ENCODE data around the gene ARL5C.

Gene ARL5C

DNA sequence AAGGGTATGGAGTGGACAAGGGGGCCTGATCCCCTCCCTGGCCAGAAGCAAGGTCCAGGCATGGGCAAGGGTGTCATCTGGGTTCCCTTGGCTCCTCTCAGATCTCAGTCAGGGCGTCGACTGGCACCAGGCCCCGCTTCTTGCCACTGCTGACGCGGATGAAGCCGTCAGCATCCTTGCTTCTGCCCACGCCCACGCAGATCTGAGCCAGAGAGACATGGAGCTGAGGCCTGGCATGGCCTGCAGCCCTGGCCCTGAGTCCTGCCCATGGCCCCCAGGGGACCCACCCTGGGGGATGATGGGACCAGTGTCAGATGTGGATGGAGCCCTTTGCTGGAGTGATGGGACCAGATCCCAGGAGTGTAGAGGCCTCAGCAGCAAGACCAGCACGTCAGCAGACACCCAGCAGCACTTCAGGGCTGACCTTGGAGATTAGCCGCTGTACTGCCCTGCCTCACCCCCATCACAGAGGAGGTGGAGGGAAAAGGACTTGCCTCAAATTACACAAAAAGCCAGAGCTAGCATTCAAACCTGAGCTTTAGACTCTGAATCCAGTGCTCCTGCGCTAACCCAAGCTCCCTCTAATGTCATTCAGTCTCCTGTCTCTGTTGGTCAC is 46.3 kb upstream of the ARL5C start:
- TF ChIP-seq, protein P1, sequence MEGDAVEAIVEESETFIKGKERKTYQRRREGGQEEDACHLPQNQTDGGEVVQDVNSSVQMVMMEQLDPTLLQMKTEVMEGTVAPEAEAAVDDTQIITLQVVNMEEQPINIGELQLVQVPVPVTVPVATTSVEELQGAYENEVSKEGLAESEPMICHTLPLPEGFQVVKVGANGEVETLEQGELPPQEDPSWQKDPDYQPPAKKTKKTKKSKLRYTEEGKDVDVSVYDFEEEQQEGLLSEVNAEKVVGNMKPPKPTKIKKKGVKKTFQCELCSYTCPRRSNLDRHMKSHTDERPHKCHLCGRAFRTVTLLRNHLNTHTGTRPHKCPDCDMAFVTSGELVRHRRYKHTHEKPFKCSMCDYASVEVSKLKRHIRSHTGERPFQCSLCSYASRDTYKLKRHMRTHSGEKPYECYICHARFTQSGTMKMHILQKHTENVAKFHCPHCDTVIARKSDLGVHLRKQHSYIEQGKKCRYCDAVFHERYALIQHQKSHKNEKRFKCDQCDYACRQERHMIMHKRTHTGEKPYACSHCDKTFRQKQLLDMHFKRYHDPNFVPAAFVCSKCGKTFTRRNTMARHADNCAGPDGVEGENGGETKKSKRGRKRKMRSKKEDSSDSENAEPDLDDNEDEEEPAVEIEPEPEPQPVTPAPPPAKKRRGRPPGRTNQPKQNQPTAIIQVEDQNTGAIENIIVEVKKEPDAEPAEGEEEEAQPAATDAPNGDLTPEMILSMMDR (IDR thresholded peaks at IDR 0.05; ENCODE audit: insufficient read depth, low read length, poor library complexity, severe bottlenecking): no peak
- no peak for TF ChIP-seq EZH2phosphoT487 (conservative IDR thresholded peaks at IDR 0.05; ENCODE audit: low read length)
- Histone ChIP-seq H3K4me3 (ENCODE audit: insufficient read depth, low read length, poor library complexity, severe bottlenecking) (no peak overlapping the region), H3K9me2 (replicated peaks; ENCODE audit: insufficient read depth, low read length) (no peaks in the 10 kb centered on the region), H3K27me3 (ENCODE audit: low read length) (no peaks in the 10 kb centered on the region), H3K36me3 (ENCODE audit: low read length) (no peaks in the 10 kb centered on the region), H3K79me2 (ENCODE audit: insufficient read depth, low read length) (no peaks in the 10 kb centered on the region), H3K9me3 (ENCODE audit: insufficient read depth, low read length) (no peaks in the 10 kb centered on the region), H3K4me2 (ENCODE audit: low read depth, low read length, poor library complexity, severe bottlenecking) (no peak overlapping the region), H3K27ac (ENCODE audit: low read depth, low read length) (no peak overlapping the region), H4K20me1 (ENCODE audit: low read depth, low read length) (no peaks in the 10 kb centered on the region), H3F3A (ENCODE audit: insufficient read depth) (peaks cover 10% of the 10 kb centered on the region), H2AFZ (ENCODE audit: low read depth, low read length, severe bottlenecking) (no peak overlapping the region), H3K9ac (ENCODE audit: low read length) (no peak overlapping the region)

DNA sequence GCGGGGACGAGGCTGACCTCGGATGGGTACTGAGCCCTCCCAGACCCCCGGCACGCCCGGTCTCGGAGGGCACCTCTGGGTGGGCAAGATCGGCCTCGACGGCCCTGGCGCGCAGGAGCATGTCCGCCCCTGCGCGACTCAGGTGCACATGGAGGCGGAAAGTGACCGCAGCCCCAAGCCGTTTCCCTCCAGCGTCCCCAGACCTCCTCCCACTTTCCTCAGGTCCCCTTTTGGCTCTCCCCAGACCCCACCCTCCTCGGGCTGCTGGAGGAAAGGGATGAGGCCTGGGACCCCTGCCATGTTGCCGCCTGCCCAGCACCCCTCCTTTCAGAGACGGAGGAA is 44.1 kb upstream of the ARL5C start:
- Histone ChIP-seq H3K9me3 (ENCODE audit: insufficient read depth, low read length) (no peaks in the 10 kb centered on the region), H3F3A (ENCODE audit: insufficient read depth) (peaks cover 16% of the 10 kb centered on the region), H3K4me2 (ENCODE audit: low read depth, low read length, poor library complexity, severe bottlenecking) (no peak overlapping the region), H3K27ac (ENCODE audit: low read depth, low read length) (no peak overlapping the region), H3K9me2 (replicated peaks; ENCODE audit: insufficient read depth, low read length) (no peaks in the 10 kb centered on the region), H3K27me3 (ENCODE audit: low read length) (no peaks in the 10 kb centered on the region), H3K79me2 (ENCODE audit: insufficient read depth, low read length) (no peaks in the 10 kb centered on the region), H2AFZ (ENCODE audit: low read depth, low read length, severe bottlenecking) (no peak overlapping the region), H3K9ac (ENCODE audit: low read length) (no peak overlapping the region), H4K20me1 (ENCODE audit: low read depth, low read length) (no peaks in the 10 kb centered on the region), H3K36me3 (ENCODE audit: low read length) (no peaks in the 10 kb centered on the region), H3K4me3 (ENCODE audit: insufficient read depth, low read length, poor library complexity, severe bottlenecking) (no peak overlapping the region)
- no peak for TF ChIP-seq EZH2phosphoT487 (conservative IDR thresholded peaks at IDR 0.05; ENCODE audit: low read length)
- TF ChIP-seq, protein P1 (IDR thresholded peaks at IDR 0.05; ENCODE audit: insufficient read depth, low read length, poor library complexity, severe bottlenecking): no peak

DNA sequence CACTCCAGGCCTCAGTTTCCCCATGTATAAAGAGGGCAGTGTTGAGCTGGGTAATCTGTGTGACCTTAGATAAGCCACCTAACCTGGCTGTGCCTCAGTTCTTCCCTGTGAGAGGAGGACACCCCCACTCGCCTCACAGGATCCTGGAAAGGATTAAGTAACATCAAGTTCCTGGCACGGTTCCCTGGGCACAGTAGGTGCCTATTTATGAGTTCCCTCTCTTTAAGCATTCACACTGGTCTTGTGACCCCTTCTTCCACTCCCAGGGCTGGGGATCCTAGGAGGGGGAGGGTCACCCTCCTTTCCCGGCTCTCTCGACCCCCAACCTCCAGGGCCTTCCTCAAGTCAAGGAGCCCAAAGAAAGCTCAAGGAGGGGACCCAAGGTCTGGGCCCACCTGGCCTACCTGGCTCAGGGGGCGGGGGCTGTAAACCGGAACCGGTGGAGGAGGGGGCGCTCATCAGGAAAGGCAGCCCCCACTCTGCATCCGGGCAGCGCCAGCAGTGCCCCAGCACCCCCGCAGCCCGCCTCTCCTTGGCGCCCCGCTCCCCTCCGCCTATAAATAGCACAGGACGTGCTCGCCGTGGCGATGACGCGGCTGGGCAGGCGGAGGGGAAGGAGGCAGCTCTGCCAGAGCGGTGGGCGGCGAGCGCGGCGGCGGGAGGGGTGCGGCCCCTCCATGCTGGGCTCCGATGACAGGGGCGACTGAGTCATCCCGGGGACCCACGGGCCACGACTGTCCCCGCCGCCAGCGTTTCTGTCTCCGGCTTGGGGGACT is 43.5 kb upstream of the ARL5C start:
- Histone ChIP-seq H3K27me3 (ENCODE audit: low read length) (no peaks in the 10 kb centered on the region), H3K9me3 (ENCODE audit: insufficient read depth, low read length) (no peaks in the 10 kb centered on the region), H3K9ac (ENCODE audit: low read length) (no peak overlapping the region), H3F3A (ENCODE audit: insufficient read depth) (peaks cover 21% of the 10 kb centered on the region), H2AFZ (ENCODE audit: low read depth, low read length, severe bottlenecking) (no peak overlapping the region), H3K4me3 (ENCODE audit: insufficient read depth, low read length, poor library complexity, severe bottlenecking) (no peak overlapping the region), H3K27ac (ENCODE audit: low read depth, low read length) (peak overlapping the region; percentile 78; the same call in 1 of the 2 replicates), H3K36me3 (ENCODE audit: low read length) (no peaks in the 10 kb centered on the region), H3K79me2 (ENCODE audit: insufficient read depth, low read length) (no peaks in the 10 kb centered on the region), H3K4me2 (ENCODE audit: low read depth, low read length, poor library complexity, severe bottlenecking) (peak overlapping the region; percentile 41), H3K9me2 (replicated peaks; ENCODE audit: insufficient read depth, low read length) (no peaks in the 10 kb centered on the region), H4K20me1 (ENCODE audit: low read depth, low read length) (no peaks in the 10 kb centered on the region)
- no peak for TF ChIP-seq EZH2phosphoT487 (conservative IDR thresholded peaks at IDR 0.05; ENCODE audit: low read length)
- TF ChIP-seq, protein P1 (IDR thresholded peaks at IDR 0.05; ENCODE audit: insufficient read depth, low read length, poor library complexity, severe bottlenecking): no peak

All from SU-DHL-6 (cell line).